Measurements from ENCODE around the gene RASL12.

GRCh38 chr15:65079580-65079979 is 11.8 kb upstream of the RASL12 start:
- TF ChIP-seq POLR2A (IDR thresholded peaks at IDR 0.05), result no peak
- TF ChIP-seq CTCF (IDR thresholded peaks at IDR 0.05), result no peak
- no peak for TF ChIP-seq EP300 (IDR thresholded peaks at IDR 0.05)
